HT-29 (cell line): ENCODE data around the gene HSD11B1. TPM values are rescaled to one million over a fixed set of nuclear protein-coding genes. Genes with fewer than 3 reads are reported as not detected.
"Not testable (repeated sequence)": the region's sequence is repeated elsewhere in the genome, so short reads cannot be mapped to it uniquely, and the experiment has no call there.

Experiments
- DNase-seq: peaks from one replicate; pipeline ENCODE4 v3.0.0-alpha.2; 2015; ENCODE audit warnings: low spot score
- total RNA-seq: library from RNA; depleted of rRNA; stranded (reverse); fragments of >200 nt; shearing (Covaris generic); gene quantifications from 2 replicates; pipeline ENCODE4 v1.2.3, GENCODE V29; 2014

The HSD11B1 gene
- total RNA-seq, 1 experiment from 2014 or later = not detected

GRCh38 chr1:209691237-209691636, 13.4 kb upstream of the HSD11B1 start:
- no peak for DNase-seq

GRCh38 chr1:209692296-209692695, 12.3 kb upstream of the HSD11B1 start:
- no peak for DNase-seq

DNA sequence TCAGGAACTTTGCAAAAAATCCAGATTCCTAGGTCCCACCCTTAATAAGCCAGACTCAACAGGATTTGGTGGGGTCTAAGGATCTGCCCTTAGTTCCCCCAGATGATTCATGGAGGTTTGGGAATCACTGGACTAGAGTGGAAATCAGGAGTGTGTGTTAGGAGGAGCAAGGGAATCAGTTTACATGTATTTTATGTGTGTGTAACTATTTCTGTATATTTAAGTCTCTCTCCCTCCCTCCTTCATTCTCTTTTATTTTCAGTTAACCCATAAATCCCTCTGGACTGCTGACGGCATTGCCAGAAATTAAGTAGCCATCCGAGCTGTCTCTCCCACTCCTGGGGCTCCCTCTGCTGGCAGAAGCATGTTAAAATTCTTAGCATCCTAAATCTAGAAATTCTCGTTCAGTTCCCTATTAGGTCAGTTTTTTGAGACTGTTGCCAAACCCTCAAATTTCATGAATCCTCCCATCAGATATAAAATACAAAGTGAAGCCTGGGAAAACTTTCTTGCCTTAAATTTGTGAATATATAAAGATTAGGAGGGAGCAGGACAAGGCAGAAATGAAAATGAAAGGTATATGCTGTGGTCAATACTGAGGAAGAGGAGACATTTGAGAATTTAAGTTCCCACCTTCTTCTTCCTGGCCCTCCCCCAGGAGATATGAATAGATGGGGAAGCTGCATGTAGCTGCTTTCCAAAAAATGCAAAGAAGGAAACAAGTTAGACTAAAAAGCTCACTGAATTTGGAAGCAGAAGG, 11.7 kb upstream of the HSD11B1 start:
- peak; percentile 86 for DNase-seq

DNA sequence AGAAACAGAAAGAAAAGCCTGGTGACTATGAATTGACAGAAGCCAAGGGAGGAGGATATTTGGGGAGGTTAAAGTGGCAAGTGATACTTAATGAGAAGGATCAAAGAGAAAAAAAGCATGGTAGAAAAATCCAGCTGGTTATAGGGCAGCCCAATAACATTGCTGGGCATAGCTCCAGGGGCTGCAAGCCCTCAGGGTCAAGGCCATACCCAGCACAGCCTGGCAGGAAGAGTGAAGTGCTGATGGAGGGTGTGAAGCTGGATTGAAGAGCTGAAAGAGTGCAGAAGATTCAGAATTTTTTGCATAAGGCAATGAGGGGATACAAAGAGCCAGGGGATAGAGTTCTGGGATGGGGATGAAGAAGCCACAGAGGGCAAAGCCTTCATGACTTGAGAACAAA, 8.0 kb upstream of the HSD11B1 start:
- DNase-seq = no peak

DNA sequence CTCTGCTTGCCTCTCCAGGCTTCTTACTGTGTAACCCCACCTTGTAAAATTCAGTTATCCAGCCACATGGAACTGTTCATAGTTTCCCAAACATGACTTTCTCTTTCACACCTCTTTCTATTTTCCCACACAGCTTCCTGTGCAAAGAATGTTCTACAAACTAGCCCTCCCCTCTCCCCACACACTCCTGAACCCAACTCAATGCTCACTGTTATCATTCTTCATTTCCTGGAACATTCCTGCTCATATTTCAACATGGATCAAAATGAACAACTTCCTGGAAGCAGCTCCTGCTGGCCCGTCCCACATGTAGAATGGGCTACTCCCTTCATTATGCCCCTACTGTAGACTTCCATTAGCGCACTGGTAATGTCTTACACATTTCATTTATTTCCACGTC, 7.5 kb upstream of the HSD11B1 start:
- DNase-seq = peak; percentile 25

DNA sequence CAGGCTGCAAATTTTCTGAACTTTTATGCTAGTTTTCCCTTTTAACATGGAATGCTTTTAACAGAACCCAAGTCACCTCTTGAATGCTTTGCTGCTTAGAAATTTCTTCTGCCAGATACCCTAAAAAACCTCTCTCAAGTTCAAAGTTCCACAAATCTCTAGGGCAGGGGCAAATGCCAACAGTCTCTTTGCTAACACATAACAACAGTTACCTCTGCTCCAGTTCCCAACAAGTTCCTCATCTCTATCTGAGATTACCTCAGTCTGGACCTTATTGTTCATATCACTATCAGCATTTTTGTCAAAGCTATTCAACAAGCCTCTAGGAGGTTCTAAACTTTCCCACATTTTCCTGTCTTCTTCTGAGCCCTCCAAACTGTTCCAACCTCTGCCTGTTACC, 4.0 kb upstream of the HSD11B1 start:
- DNase-seq = not testable (repeated sequence)

DNA sequence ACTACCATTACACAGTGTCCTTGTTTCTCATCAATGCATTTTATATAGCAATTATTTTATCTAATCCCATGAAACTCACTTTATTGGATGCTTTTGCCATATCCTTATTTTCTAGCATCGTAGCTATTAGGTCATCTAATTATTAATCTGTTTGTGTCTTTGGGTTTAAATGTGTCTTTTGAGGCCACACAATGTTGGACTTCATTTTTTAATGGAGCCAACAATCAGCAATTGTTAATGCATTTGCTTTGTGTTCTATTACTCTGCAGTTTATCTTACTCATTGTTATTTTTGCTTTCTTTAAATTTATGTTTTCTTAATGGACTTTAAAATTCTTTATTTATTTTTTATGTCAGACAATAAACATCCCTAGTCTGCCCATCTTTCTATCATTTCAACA, 1.8 kb upstream of the HSD11B1 start:
- no peak for DNase-seq

DNA sequence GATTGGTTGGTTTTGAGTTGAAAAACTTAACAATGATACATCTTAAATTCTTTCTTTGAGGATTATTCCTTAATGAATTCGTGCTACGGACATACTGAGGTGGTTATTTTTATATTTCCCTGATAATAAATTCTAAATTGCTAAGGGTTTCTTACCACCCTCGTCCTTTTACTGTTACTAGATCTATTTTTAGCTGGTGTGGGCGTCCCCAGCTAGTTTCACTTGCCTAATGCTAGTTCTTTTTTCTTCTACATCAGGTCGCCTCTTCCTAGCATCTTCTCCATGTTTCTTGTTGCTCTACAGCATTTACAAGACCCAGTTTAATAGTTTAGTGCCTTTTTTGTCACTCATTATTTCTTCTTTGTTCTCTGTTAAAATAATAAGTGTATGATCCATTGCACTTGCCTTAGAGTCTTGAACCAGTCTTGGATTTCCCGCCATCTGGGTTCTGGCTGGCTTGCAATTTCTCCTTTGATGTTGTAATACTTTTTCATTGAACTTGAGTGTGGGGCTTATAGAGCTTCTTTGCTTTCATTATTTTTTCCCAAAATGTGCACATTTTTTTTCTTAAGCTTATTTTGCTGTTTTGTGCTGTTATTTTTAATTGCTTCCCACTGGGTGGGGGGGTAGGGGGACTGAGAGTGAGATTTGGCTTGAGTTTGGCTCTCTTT, 677 bp upstream of the HSD11B1 start:
- DNase-seq = no peak

GRCh38 chr1:209705033-209705598, 470 bp downstream of the HSD11B1 start:
- no peak for DNase-seq

DNA sequence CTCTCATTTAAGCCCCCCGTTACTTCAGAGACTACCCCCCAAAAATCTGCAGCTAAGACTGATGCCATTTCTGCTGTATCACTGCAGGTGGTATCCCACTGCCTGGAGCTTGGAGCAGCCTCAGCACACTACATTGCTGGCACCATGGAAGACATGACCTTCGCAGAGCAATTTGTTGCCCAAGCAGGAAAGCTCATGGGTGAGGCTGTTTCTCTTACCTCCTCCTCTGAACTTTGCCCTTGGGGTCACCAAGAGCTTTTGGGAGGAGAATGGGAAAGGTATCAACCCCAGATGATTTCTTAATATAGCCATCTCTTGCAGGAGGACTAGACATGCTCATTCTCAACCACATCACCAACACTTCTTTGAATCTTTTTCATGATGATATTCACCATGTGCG, 2.0 kb downstream of the HSD11B1 start:
- no peak for DNase-seq

GRCh38 chr1:209707308-209707707, 2.7 kb downstream of the HSD11B1 start:
- DNase-seq = no peak

GRCh38 chr1:209708297-209708696, 3.7 kb downstream of the HSD11B1 start:
- DNase-seq = no peak

GRCh38 chr1:209710093-209710492, 5.4 kb downstream of the HSD11B1 start:
- no peak for DNase-seq

DNA sequence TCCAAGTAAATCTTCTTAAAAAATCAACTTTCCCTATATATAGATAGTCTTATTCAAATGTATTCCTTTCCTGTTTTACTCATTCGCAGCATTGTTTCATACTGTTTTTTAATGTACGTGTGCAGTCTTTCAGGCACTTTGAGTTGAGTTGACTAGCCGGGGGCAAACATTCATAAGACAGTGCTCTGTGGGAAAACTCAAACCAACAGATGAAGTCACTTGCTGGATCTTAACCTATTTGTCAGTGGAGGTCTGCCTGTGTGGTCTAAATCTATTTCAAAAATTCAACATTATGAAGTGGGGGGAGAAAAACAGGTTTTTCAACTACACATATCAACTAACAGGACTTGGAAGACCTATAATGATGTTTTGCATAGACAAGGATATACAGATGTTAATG, 6.2 kb downstream of the HSD11B1 start:
- no peak for DNase-seq

- no peak for DNase-seq
Measured at GRCh38 chr1:209714338-209714737, 9.7 kb downstream of the HSD11B1 start.

- DNase-seq = no peak
Measured at GRCh38 chr1:209715314-209715713, 10.7 kb downstream of the HSD11B1 start.

GRCh38 chr1:209717818-209718217, 13.2 kb downstream of the HSD11B1 start:
- no peak for DNase-seq

DNA sequence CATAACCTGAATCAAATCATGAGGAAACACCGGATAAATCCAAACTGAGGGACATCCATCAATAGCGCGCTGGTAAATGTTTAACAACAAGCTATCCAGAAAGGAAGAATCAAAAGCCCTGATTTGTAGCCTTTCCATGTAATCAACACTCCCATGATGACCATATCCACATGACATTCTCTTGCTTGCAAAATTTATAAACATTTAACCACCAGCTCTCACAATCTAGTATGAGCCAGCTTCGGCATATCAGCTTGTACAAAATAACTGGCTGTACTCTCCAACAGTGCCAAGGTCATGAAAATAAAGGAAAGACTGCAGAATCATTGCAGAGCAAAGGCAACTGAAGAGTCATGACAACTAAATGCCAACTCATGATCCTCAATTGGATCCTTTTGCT, 15.7 kb downstream of the HSD11B1 start:
- DNase-seq = no peak

DNA sequence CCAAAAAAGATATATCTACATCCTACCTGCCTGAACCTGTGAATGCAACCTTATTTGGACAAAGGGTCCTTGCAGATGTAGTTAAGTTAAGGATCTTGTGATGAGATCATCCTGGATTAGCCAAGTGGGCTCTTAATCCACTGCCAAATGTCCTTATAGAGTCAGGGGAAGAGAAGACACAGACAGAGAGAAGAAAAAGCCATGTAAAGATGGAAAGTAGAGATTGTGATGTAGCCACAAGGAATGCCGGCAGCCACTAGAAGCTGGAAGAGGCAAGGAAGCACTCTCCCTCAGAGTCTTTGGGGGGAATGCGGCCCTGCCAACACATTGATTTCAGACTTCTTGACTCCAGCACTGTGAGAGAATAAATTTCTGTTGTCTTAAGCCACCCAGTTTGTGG, 16.2 kb downstream of the HSD11B1 start:
- DNase-seq = no peak

- DNase-seq = no peak
Measured at GRCh38 chr1:209721323-209721722, 16.7 kb downstream of the HSD11B1 start.

DNA sequence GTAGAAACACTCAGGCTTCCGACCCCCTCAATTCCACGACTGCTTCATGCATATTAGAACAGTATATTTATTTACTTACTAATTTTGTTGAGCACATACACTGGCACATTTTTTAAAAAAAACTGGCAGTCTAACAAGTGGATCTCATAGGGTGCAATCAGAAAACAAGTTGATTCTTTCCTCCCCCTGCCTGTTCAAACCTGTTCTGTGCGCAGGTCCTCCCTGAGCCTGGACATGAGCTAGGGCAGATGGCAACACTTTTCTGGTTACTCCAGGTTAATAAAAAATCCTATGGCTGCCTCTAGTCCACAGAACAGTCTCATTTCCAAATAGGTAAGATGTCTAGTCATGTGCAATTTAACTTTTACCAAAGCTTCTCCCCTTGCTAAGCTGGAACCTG, 18.6 kb downstream of the HSD11B1 start:
- no peak for DNase-seq

DNA sequence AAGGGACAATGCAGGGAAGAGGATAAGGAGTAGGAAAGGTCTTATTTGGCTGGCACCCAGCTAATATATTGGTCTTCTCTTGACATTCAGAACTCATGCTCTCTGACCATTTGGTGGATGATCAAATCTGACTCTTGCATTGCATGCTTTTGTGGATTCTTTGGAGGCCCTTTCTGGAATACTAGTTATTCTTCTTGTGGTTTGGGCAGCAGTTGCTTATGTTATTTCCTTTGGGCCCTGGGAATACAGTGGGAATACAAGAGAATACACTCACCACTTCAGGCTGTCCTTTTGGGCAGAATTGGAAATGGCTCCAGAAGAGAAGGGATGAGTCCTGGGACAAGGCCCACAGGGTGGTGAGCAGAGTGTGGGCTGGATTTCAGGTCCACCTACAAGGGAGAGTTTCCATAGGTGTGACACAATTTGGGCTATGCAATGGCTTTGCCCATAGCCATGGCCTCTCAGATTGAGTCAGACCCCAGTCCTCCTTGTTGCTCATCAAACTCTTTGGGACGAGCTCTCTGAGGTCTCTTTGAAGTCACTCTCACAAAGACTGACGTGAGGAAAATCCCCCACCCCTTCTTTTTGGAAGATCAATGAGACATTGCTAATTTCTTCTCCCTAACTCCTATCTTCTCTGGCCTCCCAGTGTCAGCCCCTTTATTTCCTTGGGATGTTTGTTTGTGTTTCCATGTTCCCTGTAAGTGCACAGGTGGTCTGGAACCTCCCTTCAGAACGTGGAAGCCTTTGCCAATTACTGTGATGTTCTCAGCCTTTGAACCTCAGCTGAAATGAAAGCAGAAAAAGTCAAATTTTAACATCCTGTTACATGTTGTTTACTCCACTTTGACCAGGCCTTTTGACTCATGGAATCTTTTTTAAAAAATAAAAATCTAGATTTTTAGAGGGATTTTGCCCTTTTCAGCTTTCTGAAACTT, 19.4 kb downstream of the HSD11B1 start:
- no peak for DNase-seq
